RWPE2 (cell line): ENCODE measurements around the gene MCRIP1.
A peak's percentile ranks its signal among the peaks of the same experiment; 100 is the strongest.

Experiments
- ATAC-seq: fragments of 200-7000 bp; cut with Tn5 transposase; 3 replicates; pipeline ENCODE4 v1.9.1; 2021; ENCODE audit warnings: low read depth
- DNase-seq: peaks from one replicate; pipeline ENCODE4 v3.0.0-alpha.2; 2020; ENCODE audit warnings: low spot score
- H3K27ac ChIP-seq: fragments of 450-650 bp; 2 replicates; pipeline ENCODE4 v1.5.1; 2017; ENCODE audit warnings: mild to moderate bottlenecking; ENCODE audit not compliant: poor library complexity, severe bottlenecking
- H3K27me3 ChIP-seq: fragments of 250-450 bp; sonication (Bioruptor Pico); 2 replicates; pipeline ENCODE4 v1.5.1; 2021; ENCODE audit warnings: mild to moderate bottlenecking, moderate library complexity; ENCODE audit not compliant: insufficient read depth, poor library complexity, severe bottlenecking
- H3K36me3 ChIP-seq: fragments of 250-450 bp; sonication (Bioruptor Pico); 2 replicates; pipeline ENCODE4 v1.5.1; 2020; ENCODE audit warnings: low read depth, mild to moderate bottlenecking, moderate library complexity
- H3K4me1 ChIP-seq: fragments of 250-450 bp; sonication (Bioruptor Pico); 2 replicates; pipeline ENCODE4 v1.5.1; 2021; ENCODE audit warnings: mild to moderate bottlenecking, moderate library complexity; ENCODE audit not compliant: insufficient read depth, poor library complexity, severe bottlenecking
- H3K4me3 ChIP-seq: fragments of 250-450 bp; sonication (Bioruptor Pico); 2 replicates; pipeline ENCODE4 v1.5.1; 2021; ENCODE audit warnings: mild to moderate bottlenecking, moderate library complexity; ENCODE audit not compliant: severe bottlenecking
- H3K9me3 ChIP-seq: fragments of 250-450 bp; sonication (Bioruptor Pico); 2 replicates; pipeline ENCODE4 v1.5.1; 2021; ENCODE audit warnings: mild to moderate bottlenecking, moderate library complexity; ENCODE audit not compliant: severe bottlenecking
- TF ChIP-seq, protein P1 (sequence below): fragments of 450-650 bp; IDR thresholded peaks from one replicate; pipeline ENCODE4 v1.5.1; 2017; ENCODE audit warnings: mild to moderate bottlenecking, moderate library complexity; ENCODE audit not compliant: poor library complexity, severe bottlenecking

Gene MCRIP1

DNA sequence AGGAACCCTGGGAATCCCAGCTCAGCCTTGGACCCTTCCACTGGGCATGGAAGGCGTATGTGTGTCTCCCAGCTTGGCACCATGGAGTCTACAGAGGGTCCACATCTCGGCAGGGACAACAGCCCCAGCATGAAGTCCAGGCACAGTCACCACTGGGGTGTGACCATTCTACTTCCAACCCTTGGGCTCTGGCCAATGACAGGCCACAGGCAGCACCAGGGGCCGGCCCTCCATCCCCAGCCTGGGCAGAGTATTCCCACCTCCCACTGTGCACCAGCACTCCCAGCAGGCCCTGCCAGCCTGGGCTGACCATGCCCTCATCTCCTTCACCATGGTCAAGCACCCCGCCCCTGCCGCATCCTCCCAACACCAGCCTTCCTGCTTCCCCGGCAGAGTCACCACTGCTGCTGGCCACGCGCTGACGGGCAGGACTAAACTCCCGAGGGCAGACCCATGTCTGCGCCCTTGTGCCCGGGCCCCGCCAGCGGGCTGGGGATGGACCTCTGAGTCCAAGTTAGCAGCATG, 11.3 kb upstream of the MCRIP1 start:
- Histone ChIP-seq H3K36me3 (peaks cover 71% of the 10 kb centered on the region), H3K4me1 (peaks cover 16% of the 10 kb centered on the region)

DNA sequence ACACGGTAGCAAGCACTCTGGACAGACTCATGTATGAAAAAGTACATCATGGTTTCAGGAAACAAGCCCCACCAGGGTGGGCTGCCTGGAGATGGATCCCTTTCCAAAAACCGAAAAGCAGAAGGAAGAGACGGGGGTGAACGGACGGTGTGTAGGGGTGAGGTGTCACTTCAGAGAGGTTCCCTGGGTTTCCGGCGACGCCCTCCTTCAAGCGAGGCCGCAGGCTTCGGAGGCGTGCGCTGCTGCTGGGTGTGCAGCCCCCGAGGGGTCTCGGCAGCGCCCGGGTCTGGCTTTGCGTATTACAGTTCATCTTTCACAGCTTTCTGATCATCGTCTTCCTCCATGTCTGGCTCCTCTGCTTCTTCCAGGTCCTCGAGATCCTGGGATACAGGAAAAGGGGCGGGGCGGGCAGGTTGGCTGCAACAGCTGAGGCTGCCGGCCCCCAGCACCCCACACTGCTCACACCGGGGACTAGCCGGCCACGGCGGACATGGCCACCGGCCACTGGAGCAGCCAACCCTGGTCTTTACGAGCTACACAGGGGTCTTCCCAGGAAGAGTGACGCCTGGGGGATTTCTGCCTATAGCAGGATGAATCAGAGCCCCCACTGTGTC, 10.7 kb upstream of the MCRIP1 start:
- no peak overlapping the region for H3K27ac ChIP-seq

More for the DNA sequence above, 11.3 kb upstream of the MCRIP1 start:
- H3K27me3 ChIP-seq, result no peaks in the 10 kb centered on the region
- no peaks in the 10 kb centered on the region for H3K9me3 ChIP-seq
- TF ChIP-seq, protein P1, sequence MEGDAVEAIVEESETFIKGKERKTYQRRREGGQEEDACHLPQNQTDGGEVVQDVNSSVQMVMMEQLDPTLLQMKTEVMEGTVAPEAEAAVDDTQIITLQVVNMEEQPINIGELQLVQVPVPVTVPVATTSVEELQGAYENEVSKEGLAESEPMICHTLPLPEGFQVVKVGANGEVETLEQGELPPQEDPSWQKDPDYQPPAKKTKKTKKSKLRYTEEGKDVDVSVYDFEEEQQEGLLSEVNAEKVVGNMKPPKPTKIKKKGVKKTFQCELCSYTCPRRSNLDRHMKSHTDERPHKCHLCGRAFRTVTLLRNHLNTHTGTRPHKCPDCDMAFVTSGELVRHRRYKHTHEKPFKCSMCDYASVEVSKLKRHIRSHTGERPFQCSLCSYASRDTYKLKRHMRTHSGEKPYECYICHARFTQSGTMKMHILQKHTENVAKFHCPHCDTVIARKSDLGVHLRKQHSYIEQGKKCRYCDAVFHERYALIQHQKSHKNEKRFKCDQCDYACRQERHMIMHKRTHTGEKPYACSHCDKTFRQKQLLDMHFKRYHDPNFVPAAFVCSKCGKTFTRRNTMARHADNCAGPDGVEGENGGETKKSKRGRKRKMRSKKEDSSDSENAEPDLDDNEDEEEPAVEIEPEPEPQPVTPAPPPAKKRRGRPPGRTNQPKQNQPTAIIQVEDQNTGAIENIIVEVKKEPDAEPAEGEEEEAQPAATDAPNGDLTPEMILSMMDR, result no peak
- H3K4me3 ChIP-seq, result no peak overlapping the region
- peak; percentile 73 for DNase-seq
- ATAC-seq, result no peak
- no peak overlapping the region for H3K27ac ChIP-seq

DNA sequence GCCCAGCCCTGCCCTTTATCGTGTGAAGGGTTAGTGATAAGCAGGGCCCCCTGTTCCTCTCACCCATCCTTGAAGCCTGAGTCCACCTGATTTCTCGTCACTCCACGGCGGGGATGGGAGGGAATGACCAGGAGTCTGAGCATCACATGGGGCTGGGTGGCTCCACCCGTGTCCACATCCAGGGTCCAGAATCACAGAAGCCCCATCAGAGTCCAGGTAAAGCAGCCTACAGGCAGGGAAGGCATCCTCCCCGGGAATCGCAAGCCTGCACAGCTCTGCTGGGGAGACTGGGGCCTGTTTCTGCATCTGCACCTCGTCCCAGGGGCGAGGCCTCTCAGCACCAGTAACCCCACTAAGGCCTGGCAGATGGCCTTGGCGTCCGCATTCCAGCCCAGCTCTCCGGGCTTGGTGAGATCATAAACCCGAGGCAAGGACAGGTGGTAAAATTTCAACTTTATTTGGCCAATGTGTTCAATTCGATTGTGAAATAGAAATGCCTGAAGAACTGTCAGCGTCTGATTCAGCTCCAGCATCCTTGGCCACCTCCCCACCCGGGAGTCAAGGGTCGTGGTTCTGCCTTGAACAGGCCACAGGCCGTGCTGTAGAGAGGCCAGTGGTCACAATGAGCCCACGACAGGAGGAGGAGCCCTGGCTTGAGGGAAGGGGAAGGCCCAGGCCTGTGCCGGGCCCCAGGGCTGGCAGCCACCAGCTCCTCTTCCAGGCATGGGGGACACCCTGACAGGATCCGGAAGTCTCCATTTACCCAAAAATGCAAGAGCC, 9.8 kb upstream of the MCRIP1 start:
- Histone ChIP-seq H3K27me3 (no peaks in the 10 kb centered on the region), H3K27ac (peak overlapping the region; percentile 74), H3K4me1 (peaks cover 16% of the 10 kb centered on the region), H3K36me3 (peaks cover 56% of the 10 kb centered on the region), H3K4me3 (no peak overlapping the region), H3K9me3 (no peaks in the 10 kb centered on the region)
- DNase-seq (no peak), ATAC-seq (peak; percentile 17)
- TF ChIP-seq, protein P1, result no peak

More for the DNA sequence above, 10.7 kb upstream of the MCRIP1 start:
- Histone ChIP-seq H3K9me3 (no peaks in the 10 kb centered on the region), H3K27me3 (no peaks in the 10 kb centered on the region), H3K4me1 (peaks cover 16% of the 10 kb centered on the region), H3K4me3 (no peak overlapping the region), H3K36me3 (peaks cover 65% of the 10 kb centered on the region)
- ATAC-seq (no peak), DNase-seq (no peak)
- TF ChIP-seq, protein P1, result no peak

DNA sequence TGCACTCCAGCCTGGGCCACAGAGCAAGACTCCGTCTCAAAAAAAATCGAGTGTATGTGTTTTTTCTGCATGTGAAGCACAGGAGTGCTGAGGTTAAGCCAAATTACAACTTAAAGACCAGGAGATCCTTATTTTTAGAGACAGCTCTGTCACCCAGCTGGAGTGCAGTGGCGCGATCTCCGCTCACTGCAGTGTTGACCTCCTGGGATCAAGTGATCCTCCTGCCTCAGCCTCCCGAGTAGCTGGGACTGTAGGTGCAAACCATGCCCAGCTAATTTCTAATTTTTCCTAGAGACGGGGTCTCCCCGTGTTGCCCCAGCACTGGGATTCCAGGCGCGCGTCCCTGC, 9.3 kb upstream of the MCRIP1 start:
- peak overlapping the region; percentile 74 for H3K27ac ChIP-seq
- TF ChIP-seq, protein P1, result no peak
- peaks cover 16% of the 10 kb centered on the region for H3K4me1 ChIP-seq
- no peaks in the 10 kb centered on the region for H3K27me3 ChIP-seq
- DNase-seq (no peak), ATAC-seq (no peak)
- H3K4me3 ChIP-seq, result no peak overlapping the region
- H3K9me3 ChIP-seq, result no peaks in the 10 kb centered on the region
- peaks cover 51% of the 10 kb centered on the region for H3K36me3 ChIP-seq
